Measurements from ENCODE around the gene C1orf185.
"Not testable (repeated sequence)": the region's sequence is repeated elsewhere in the genome, so short reads cannot be mapped to it uniquely, and the experiment has no call there.

Gene C1orf185

DNA sequence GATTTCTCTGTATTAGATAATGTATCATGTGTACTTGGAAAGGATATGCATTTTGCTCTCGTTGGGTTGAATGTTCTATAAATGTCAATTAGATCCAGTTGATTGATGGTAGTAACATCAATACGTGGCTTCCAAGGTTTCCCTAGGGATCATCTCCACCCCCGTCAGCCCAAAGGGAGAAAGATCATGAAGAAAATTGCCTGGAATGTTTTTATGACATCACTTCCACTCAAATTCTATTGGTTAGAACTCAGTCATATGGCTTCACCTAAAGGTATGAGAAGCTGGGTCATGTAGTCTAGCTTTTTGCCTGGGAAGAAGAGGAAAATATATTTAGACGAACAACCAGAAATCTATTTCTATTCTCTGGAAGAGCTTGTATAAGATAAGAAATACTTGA, at the start of gene C1orf185:
TSS of gene C1orf185 (plus strand) at position 253 of the 400 bp plus-strand sequence. CDS start at position 259, 6 bp downstream.
- no peak for DNase-seq

DNA sequence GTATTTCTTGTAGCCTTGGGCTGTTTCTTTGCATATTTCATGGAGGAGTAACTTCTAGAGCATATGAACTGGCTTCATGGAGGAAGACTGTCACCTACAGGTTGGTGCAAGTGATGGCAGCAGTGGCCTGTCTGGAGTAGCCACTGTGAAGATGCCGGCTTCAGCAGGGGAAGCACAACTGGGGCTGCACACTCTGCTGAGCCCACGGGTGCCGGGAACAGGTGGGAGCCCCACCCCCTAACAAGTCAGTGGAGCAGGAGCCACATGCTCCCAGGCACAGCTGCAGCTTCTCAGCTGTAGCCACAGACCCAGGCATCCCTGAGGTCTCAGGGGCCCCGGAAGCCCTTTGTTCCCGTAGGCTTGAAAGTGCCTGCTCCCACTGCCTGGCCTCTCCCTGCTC, 43.2 kb upstream of the C1orf185 start:
- DNase-seq: no peak

DNA sequence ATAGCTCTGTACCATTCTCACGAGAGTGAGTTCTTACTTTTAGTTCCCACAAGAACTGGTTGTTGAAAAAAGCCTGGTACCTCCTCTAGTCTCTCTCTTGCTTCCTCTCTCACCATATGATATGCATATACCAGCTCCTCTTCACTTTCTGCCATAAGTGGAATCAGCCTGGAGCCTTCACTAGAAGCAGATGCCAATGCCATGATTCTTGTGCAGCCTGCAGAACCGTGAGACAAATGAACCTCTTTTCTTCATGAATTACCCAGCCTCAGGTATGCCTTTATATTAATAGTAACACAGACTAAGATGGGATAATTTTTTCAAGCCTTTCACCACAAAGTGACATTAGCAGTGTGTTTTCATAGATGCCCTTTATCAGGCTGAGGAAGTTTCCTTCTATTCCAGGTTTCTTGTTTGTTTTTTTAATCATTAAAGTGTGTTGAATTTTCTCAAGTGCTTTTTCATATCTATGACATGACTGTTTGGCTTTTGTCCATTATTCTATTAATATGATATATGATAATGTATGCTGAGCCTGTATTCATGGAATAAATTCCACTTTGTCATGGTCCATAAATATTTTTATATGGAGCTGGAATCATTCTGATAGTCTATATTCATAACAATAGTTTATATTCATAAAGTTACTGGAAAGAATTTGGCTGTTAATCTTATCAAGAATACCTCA, 40.7 kb upstream of the C1orf185 start:
- DNase-seq: no peak

GRCh38 chr1:51063121-51063520, 38.9 kb upstream of the C1orf185 start:
- DNase-seq: no peak

- no peak for DNase-seq
Observed at GRCh38 chr1:51070011-51070410, 32.0 kb upstream of the C1orf185 start.

DNA sequence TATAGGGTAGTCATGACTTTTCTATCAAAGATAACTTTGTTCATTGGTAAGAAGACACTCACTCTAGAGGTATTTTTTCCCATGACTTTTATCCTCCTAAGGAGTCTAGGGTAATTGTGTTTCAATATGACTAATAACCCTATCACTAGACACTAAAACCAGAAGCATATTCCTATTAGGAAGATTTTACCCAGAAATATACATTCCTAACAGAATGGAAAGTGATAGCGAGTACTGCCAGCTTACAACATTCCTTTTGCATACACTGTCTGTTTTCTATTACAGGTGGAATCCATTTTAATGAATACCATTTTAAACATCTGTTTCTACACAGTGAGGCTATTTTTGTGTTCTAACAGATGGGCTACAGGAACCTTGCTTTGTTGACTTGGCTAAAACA, 31.4 kb upstream of the C1orf185 start:
- no peak for DNase-seq

DNA sequence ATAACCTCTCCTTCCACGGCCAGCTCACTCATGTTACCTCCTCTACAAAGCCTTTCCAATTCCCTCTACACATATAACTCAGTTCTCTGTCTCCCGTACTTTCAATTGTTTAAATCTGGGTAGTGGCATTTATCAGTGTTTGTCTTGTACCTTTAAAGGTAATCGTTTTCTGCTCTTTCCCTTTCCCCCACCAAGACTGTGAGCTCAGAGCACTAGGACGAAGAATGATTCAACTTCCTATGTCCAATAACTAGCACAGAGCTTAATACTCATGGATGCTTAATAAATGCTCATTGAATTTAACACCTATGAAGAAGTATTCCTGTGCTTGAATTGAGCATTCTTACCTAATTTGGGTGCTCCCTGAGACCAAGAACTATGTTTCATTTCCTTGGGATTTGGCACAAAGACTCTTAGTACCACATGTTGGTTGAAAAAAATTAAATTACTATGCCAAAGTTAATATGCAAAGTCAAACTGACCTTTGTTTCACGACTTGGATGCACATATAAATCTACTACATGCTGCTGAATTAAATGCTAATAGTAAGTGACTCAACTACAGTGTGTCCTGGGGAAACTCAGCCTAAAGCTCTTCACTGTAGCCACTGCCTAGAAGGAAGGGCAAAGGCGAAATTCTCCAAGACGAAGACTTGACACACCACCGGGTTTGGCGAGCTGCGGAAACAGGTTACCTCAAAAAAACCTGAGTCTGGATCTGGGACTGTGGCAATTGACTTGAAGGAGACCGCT, 30.6 kb upstream of the C1orf185 start:
- no peak for DNase-seq

- DNase-seq: no peak
Observed at GRCh38 chr1:51072043-51072439, 30.0 kb upstream of the C1orf185 start.

DNA sequence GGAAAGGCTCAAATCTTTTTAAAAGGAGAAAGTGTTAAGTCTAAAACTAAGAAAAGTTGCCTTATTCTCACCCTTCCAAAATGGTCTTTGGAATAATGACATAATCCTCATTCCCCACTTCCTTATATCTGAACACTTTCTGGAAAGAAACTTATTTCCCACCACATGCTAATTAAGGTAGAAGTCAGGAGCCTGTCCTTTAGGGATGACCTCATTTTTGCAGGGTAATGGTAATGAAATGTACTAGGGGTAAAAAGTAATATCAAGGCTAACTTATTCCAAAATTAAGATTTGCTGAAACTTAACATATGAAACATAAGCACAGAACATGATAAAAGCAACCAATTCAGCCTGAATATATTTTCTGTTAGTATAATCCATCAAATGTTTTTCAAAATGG, 29.4 kb upstream of the C1orf185 start:
- no peak for DNase-seq

GRCh38 chr1:51073456-51073855, 28.6 kb upstream of the C1orf185 start:
- no peak for DNase-seq

DNA sequence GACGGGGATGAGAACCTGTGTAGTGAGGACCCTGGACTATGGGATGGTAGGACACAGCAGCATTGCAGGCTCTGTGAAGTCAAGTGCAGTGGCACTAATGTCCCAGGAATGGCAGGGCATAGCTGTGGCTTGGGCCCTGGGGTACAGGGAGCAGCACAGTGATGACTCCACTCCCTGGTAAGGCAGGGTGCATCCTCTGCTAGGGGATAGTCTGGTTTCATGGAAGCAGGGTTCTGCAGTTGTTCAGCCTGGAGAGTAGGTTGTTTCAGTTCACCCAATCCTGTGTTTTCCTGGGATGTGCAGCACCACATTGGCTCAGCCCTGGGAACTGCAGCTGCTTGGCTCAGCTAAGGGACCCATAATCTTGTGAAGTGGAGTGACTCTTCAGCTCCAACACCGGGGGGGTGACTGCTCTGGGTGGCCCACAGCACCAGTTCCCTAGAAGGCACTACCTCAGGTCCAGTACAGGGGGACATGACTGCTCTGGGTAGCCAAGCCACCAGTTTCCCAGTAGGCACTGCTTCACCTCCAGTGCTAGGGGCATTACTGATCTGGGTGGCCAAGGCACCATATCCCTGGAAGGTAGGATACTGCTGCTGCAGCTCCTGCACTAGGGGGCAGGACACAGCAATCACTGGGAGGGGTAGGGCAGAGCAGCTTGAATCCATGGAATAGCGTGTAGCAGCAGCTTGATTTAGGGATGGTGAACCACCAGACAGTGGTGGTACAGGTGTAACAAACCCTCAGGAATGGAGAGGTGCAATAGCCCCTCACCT, 15.3 kb upstream of the C1orf185 start:
- no peak for DNase-seq

- DNase-seq: no peak
Observed at GRCh38 chr1:51088474-51088873, 13.6 kb upstream of the C1orf185 start.

GRCh38 chr1:51093581-51093980, 8.4 kb upstream of the C1orf185 start:
- DNase-seq: no peak

GRCh38 chr1:51097171-51097570, 4.9 kb upstream of the C1orf185 start:
- no peak for DNase-seq

DNA sequence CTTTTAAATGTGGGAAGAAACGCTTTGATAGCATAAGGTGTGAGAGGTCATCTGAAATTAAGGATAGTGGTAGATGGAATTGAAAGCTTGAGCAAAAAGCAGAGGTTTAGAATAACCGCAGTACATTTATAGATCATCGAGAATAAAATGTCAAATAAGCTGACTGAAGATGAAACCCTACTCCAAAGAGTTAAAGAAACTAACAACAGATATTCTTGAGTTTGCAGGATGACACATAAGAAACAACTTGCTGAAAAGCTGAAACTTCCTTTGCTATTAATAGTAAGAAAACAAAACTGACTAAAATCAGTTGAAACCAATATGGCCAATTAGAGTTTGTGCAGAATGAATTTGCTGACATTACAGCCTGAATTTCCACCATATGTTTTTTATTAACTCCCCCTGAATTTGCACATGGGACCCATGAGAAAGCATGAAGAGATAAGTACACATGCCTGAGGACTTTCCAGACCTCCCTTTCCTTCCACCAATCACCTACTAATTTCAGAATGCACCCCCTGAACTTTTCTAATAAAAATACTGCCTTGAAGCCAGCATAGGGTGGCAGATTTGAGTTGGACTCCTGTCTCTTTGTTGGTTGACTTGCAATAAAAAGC, 1.7 kb upstream of the C1orf185 start:
- DNase-seq: no peak

GRCh38 chr1:51114137-51114536, 12.1 kb downstream of the C1orf185 start:
- DNase-seq: no peak

DNA sequence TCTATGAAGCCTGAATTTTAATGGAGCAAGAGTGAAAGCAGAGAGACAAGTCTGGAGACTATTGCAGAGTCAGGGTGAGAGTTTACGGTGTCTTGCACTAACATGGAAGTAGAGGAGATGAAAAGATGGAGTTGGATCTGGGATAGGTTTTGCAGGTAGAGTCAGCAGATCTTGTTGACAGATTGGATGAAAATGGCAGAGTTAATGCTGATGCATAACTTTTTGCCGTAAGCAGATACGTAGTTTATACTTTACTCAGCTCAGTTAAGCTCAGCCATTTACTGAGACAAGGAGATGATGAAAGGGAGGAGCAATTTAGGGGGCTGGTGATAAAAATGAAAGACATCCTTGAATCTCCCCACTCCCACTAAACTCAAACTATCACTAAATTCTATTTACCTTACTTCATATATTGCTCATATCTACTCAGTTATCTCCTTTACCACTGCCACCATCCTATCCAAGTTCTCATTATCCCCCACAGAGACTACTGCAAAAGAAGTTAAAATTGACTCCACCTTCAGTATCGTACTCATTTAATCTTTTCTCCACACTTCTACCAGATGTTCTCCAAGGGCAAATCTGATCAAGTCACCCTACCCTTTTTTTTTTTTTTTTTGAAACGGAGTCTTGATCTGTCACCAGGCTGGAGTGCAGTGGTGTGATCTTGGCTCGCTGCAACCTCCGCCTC, 13.8 kb downstream of the C1orf185 start:
- DNase-seq: no peak

GRCh38 chr1:51119331-51119730, 17.3 kb downstream of the C1orf185 start:
- DNase-seq: no peak

GRCh38 chr1:51120629-51121028, 18.6 kb downstream of the C1orf185 start:
- DNase-seq: no peak

DNA sequence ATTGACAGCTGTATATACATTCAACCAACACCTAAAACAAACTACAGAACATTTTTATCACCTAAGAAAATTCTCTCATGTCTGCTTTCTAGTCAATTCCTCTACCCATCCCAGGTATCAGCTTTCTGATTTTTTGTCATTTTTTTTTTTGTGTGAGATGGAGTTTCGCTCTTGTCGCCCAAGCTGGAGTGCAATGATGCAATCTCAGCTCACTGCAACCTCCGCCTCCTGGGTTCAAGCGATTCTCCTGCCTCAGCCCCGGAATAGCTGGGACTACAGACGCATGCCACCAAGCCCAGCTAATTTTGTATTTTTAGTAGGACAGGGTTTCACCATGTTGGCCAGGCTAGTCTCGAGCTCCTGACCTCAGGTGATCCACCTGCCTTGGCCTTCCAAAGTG, 25.1 kb downstream of the C1orf185 start:
- not testable (repeated sequence) for DNase-seq

DNA sequence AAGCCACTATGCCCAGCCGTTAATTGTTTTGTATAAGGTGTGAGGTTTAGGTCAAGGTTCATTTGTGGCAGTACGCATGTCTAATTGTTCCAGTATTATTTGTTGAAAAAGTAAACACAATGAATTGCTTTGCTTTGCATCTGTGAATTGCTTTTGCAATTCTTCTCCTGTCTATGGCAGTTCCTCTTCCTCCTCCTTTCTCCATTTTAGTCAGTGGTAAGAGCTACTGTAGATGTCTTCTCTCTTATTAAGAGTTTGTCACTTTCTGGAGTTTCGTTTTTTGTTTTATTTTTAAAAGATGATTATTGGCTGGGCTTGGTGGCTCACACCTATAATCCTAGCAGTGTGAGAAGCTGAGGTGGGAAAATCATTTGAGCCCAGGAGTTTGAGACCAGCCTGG, 29.2 kb downstream of the C1orf185 start:
- DNase-seq: no peak

DNA sequence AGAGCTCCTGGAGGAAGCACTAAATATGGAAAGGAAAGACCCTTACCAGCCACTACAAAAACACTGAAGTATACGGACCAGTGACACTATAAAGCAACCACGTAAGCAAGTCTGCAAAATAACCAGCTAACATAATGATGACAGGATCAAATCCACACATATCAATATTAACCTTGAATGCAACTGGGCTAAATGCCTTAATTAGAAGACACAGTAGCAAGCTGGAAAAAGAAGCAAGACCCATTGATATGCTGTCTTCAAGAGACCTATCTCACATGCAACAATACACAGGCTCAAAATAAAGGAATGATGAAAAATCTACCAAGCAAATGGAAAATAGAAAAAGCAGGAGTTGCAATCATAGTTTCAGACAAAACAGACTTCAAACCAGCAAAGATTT, 31.0 kb downstream of the C1orf185 start:
- no peak for DNase-seq

DNA sequence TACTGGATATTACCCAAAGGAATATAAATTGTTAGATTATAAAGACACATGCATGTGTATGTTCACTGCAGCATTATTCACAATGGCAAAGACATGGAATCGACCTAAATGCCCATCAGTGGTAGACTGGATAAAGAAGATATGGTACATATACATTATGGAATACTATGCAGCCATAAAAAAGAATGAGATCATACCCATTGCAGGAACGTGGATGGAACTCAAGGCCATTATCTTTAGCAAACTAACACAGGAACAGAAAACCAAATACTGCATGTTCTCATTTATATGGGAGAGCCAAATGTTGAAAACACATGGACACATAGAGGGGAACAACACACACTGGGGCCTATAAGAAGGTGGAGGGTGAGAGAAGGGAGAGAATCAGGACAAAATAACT, 35.7 kb downstream of the C1orf185 start:
- DNase-seq: not testable (repeated sequence)

Measured in activated naive CD4-positive, alpha-beta T cell (primary cell).